GM12872 (cell line): ENCODE results near the gene CCDC174.

Experiments
- TF ChIP-seq, protein P1 (sequence below): IDR thresholded peaks from 3 replicates; pipeline ENCODE4 v1.5.1; 2011; ENCODE audit warnings: low read depth, mild to moderate bottlenecking, low read length, moderate library complexity; ENCODE audit not compliant: insufficient read depth

CCDC174 gene

DNA sequence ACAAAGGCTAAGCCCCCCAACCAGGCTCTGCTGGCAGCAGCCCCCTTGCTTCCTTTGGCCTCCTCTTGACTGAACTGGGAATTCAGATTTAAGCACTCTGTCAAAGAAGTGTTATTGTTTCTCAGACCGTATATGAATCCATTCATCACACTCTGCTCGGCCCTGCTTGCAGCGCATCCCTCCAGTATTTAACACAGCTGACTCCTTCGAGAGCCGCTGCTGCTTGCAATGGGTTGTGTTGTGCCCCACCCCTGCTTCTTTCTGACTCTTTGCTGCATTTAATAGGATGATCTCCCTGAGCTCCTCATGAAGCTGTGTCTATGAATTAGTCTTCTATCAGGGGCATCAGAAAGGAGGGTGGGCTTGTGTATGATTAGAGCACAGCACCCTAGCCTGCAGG, 54.5 kb downstream of the CCDC174 start:
- TF ChIP-seq, protein P1, sequence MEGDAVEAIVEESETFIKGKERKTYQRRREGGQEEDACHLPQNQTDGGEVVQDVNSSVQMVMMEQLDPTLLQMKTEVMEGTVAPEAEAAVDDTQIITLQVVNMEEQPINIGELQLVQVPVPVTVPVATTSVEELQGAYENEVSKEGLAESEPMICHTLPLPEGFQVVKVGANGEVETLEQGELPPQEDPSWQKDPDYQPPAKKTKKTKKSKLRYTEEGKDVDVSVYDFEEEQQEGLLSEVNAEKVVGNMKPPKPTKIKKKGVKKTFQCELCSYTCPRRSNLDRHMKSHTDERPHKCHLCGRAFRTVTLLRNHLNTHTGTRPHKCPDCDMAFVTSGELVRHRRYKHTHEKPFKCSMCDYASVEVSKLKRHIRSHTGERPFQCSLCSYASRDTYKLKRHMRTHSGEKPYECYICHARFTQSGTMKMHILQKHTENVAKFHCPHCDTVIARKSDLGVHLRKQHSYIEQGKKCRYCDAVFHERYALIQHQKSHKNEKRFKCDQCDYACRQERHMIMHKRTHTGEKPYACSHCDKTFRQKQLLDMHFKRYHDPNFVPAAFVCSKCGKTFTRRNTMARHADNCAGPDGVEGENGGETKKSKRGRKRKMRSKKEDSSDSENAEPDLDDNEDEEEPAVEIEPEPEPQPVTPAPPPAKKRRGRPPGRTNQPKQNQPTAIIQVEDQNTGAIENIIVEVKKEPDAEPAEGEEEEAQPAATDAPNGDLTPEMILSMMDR, result no peak

DNA sequence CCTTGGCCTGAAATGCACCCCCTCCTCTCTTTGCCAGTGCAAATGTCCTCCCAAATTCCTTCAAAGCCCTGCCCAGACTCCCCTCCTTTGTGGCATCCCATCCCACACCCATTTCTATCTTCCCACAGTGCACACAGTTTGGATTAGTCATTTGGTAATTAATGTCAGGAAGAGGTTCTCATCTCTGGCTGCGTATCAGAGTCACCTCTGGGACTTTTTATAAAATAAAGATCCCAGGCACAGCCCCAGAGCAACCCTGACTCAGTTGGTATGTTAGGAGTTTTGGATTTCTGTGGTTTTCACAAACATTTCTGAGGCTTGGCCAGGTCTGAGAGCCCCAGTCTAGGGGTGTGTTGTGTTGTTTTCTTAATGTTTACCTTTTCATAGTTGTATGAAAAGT, 65.0 kb downstream of the CCDC174 start:
- TF ChIP-seq, protein P1, result no peak

DNA sequence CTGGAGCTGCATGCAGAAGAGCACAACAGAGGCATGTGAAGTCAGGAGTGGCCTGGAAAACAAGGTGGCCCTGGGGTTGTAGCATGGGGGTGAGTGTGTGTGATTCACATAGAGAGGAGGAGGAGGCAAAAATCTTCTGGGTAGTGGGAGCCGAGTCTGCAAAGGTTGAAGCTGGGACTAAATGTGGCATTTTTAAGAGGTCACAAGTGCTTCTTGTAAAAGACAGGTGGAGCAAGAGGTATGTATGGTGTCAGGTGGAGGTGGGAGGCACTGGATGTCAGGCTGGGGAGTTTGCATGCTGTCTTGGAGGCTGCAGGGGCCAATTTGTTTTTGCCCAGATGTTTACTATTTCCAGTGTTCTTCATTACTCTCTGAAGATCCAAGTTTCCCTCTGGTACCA, 65.7 kb downstream of the CCDC174 start:
- TF ChIP-seq, protein P1, result no peak

DNA sequence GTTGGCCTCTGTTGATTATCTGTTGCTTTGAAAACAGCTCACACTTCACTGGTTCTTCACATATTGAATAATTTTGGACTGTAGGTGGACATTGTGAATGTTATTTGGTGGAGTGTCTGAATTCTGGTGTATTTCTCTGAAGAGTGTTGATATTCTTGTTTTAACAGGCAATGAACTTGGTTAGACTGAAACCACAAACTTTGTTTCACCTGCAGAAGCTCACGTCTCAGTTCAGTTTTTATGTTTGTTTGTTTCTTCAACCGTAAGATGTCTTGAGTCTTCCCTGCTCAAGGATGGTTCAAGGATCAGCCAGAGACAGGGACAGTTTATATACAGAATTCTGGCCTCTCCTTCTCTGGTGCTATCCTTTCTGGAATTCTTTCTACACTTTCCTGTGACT, 67.0 kb downstream of the CCDC174 start:
- TF ChIP-seq, protein P1, result no peak

DNA sequence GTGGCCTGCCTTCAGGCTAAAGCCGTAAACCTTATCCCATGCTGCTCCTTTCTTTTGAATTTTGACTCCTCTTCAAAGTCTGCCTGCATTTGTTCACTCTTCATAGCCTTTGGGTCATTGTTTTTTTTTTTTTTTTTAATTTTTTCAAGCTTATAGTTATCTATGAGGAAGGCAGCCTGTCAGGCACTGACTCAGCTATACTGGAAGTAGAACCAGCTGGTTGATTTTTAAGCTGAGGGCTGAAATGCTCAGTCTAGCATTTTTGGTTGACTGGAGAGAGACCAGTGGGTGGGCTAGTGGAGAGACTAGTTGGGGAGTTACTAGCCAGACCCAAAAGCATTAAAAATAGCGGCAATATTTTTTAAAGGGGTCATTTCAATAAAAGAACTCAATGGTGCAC, 67.4 kb downstream of the CCDC174 start:
- TF ChIP-seq, protein P1, result no peak

DNA sequence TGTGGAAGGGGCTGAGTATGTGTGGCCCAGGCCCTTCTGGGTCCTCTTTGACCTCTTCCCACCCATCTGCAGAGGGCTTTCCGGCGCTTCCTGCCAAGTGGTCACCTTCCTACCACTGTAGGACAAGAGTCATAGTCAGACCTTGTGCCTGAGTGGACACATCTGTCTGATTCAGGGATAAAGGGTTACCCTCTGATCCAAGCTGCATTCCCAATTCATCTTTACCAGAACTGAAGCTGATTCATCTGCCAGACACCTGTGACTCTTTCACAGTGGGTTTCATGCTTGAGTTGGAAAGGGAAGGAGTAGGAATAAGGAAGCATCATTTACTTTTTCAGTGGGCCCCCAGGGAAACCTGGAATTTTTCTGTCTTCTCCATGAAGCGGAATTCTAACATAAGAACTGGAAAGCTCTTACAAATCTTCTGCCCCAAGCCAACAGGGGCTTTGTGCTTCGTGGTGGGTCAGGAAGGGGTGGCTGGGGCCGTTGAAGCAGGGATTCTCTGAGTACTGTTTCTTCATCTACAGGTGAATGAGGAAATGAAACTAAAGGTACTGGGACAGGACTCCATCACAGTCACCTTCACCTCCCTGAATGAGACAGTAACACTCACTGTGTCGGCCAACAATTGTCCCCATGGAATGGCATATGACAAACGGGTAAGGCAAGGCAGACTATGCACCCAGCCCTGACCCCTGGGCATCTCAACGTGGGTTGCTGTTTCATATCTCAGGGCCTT, 69.7 kb downstream of the CCDC174 start:
- TF ChIP-seq, protein P1, result no peak
